Vagina (tissue), 2 donors: Measurements from ENCODE around the gene C1QL3.

Source experiments
- POLR2A ChIP-seq, 2 donors: fragments of 450-650 bp; IDR thresholded peaks; one replicate each; pipeline ENCODE4 v1.6.1; 2017; ENCODE audit warnings: antibody characterized with exemption in 2 of 2, mild to moderate bottlenecking in 2 of 2, moderate library complexity in 2 of 2
- TF ChIP-seq, protein P1 (sequence below), 3 experiments: fragments of 450-650 bp in 2 of 3; fragments of 200-600 bp in 1 of 3; sonication (generic) in 1 of 3; IDR thresholded peaks; one replicate each; pipeline ENCODE4 v1.5.1; 2017 to 2019; ENCODE audit warnings: antibody characterized with exemption in 3 of 3, mild to moderate bottlenecking in 2 of 3, moderate library complexity in 2 of 3

GRCh38 chr10:16497911-16498310 is 23.8 kb downstream of the C1QL3 start:
- no peak for TF ChIP-seq POLR2A (IDR thresholded peaks at IDR 0.05)
- TF ChIP-seq, protein P1, sequence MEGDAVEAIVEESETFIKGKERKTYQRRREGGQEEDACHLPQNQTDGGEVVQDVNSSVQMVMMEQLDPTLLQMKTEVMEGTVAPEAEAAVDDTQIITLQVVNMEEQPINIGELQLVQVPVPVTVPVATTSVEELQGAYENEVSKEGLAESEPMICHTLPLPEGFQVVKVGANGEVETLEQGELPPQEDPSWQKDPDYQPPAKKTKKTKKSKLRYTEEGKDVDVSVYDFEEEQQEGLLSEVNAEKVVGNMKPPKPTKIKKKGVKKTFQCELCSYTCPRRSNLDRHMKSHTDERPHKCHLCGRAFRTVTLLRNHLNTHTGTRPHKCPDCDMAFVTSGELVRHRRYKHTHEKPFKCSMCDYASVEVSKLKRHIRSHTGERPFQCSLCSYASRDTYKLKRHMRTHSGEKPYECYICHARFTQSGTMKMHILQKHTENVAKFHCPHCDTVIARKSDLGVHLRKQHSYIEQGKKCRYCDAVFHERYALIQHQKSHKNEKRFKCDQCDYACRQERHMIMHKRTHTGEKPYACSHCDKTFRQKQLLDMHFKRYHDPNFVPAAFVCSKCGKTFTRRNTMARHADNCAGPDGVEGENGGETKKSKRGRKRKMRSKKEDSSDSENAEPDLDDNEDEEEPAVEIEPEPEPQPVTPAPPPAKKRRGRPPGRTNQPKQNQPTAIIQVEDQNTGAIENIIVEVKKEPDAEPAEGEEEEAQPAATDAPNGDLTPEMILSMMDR (IDR thresholded peaks at IDR 0.05): no peak
